AG08396 (cell line): Measurements from ENCODE around the gene RARRES2.

Experiments used
- DNase-seq: peaks from one replicate; pipeline ENCODE4 v3.0.0; 2012; ENCODE audit warnings: low spot score, mixed read lengths

The RARRES2 gene

DNA sequence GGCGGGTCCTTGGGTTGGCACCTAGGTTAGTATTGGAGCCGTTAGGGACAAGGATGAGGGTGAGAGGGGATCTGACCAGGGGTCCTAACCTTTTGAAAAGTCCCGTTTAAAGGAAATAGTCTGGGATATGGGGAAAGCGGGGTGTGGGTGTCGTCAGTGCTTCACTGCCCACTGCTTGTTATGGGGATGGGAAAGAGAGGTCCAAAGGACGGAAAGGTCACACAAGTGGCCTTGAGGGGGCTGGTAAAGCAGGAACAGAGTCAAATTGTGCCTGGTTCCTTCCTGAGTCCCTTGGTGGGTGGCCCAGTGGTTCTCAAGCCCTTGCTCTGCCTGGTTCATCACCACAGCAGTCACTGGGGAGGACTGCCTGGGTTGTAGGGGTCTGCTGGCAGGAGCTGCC is 35.1 kb upstream of the RARRES2 start:
- DNase-seq: no peak

DNA sequence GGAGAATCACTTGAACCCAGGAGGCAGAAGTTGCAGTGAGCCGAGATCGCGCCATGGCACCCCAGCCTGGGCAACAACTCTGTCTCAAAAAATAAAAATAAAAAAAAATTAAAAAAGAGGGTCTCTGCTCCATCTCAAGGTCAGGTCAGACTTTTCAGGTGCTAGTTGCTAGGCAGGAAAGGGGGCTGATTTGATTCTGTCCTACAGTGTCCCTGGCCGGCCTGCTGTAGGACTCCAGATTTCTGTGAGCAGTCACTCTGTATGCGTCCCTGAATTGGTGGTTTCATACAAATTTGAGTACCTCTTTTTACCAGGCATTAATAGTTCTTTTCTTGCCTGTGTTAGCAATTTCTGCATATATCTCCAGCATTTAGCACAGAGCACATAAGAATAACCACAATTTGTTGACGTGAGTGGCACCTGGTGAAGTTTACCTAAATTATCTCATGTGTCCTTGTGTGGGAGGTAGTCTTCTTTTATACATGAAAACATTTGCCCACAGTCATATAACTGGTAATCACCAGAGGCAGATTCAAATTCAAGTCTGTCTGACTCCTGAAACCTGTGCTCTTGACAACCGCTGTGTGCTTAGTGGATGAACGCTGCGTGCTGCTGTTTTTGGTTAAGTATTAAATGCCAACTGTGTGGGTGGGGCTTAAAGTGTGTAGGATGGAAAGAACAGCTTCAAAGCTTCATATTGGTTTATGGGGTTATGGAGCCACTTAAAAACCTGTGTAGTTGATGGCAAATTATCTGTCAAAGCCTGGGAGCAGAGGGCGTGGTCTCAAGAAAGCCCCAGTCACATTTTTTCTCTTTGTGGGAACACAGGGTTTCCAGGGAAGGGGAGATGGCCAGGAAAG is 34.5 kb upstream of the RARRES2 start:
- no peak for DNase-seq

- no peak for DNase-seq
These were observed 33.0 kb upstream of the RARRES2 start for GRCh38 chr7:150374472-150374871.

DNA sequence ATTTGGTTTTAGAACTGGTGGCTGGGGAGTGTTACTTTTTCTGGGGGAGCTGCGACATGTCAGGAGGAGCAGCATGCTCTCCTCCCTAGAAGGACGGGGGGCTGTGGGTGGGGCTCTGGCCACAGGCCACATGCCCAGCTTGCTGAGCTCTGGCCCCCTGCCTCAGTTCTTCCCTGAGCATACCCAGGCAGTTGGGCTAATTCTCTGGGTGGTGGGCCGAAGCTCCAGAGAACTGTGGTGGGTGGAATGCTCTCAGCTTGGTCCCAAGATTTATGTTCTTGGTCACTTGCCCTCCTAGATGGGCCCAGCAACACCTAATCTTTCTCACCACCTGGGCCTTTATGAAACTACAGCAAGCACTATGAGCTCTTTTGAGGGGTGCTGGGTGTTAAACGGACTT is 32.6 kb upstream of the RARRES2 start:
- DNase-seq: no peak

DNA sequence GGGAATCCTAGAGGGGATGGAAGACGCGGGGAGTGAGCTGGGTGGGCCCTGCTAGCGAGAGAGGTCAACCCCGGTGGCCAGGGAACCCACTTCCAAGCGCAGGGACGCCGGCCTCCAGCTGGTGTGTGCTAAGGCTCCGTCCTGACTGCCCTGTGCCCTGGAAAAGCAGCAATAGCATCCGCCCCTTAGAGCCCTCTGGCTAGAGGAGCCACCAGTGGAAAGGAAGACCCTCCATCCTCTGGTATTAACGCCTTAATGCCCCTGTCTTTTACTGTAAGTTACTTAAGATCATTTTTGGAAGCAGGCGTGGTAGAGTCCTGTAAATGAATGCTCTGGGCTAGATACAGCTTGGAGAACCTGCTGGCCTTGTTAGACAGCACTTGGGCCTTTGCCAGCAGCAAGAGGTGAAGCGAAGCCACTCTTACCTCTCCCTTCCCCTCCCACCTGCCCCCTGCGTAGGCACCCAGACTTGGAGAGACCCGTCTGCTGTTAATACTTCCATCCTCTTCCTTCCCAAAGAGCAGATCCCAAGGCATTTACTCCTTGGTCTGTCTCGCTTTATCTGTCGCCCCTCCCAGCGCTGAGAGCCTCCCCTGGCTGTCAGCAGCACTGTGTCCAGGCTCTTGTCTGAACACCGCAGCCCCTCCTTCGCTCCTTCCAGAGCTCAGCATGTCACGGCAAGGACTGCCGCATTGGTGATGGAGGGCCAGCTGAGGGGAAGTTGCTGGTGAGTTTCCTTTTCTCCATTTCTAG is 31.8 kb upstream of the RARRES2 start:
- DNase-seq: no peak

- DNase-seq: no peak
These were observed 31.0 kb upstream of the RARRES2 start for GRCh38 chr7:150372271-150373048.

GRCh38 chr7:150371996-150372270 is 30.5 kb upstream of the RARRES2 start:
- no peak for DNase-seq

GRCh38 chr7:150371131-150371995 is 29.9 kb upstream of the RARRES2 start:
- DNase-seq: no peak

GRCh38 chr7:150370612-150371071 is 29.2 kb upstream of the RARRES2 start:
- peak; percentile 90 for DNase-seq

GRCh38 chr7:150369748-150370501 is 28.5 kb upstream of the RARRES2 start:
- DNase-seq: peak; percentile 25

- peak; percentile 86 for DNase-seq
These were observed 27.7 kb upstream of the RARRES2 start for GRCh38 chr7:150368884-150369747.

DNA sequence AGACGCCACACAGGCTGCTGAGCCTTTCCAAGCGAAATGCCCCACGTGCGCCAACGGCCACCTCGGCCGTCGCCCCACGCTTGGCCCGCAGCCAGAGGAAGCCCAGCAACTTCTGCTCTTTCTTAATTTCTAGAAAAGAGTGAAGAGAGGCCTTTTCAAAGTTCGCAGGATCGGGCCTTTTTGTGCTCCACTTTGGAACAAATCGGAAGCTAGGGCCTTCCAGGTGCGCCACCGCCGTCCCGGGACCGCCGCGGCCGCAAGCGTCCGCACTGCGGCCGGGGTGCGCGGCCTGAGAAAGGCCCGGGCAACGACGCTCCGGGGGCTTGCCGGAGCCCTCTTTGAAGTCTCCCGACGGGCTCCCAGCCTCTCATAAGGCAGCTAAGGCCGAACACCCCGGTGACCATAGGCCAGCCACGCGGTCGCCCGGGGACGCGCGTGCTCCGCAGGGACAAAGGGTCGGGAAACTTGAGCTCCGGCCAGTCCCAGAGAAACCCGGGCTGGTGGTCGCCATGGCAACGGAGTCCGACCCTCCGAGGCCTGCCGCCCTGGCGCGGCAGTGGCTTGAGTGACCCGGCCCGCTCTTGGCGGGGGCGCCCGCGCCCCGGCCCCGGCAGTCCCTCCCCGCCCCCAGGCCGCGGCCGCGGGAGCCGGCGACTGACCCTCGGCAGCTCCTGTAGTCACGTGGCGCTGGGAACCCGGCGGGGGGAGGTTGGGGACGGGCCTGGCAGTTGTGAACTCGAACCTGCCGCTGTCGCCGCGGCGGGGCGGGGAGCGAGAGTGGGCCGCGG is 26.9 kb upstream of the RARRES2 start, which contains the start of gene REPIN1:
REPIN1 (plus strand) TSS at position 727 of the 788 bp plus-strand sequence. CDS start 890 bp downstream, outside the sequence.
- peak; percentile 93 for DNase-seq

DNA sequence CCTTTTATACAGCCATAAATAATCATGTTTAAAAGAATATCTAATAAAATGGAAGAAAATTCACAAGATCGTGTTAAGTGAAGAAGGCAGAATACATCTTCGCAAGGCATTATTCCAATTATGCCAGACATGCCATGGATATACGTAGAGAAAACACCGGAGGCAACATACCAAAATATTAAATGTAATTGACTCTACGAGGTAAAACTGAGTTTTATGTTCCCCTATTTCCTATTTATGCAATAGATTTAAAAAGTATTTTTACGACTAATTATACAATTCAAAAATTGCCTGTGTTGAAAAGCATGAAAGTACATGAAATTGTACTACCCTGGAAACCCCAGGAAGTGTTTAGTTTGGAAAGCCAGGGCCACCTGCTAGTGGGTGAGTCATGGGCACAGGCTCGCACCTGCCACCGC is 26.3 kb upstream of the RARRES2 start:
- no peak for DNase-seq

DNA sequence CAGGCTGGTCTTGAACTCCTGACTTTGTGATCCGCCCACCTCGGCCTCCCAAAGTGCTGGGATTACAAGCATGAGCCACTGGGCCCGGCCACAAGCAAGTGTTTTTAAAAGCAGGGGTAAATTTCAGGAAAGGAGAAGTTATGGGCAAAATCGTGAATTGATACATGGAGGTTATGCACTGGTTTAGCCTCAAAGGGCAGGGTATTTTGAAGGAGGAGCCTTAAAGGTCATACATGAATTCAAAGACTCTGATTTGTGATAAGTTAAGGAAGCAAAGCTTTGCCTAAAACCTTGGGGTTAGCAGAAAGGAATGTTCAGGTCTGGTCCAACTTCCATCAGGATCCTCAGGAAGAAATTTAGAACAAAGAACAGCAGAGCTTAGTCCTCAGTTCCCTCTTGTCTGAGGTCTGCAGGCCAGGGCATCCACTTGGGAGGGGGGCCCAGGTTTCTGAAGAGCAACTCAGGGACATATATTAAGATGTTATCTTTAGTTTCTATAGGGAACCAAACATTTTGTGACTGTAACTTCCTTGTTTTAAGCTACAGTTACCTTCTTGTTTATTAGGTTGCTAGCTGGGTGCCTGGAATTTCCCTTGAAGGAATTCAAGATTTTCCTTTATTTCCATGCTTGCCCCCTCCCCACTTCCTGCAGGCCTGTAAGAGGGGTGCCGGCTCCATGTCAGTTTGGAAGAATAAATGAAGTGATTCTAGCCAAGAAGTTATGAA is 24.4 kb upstream of the RARRES2 start:
- DNase-seq: no peak

DNA sequence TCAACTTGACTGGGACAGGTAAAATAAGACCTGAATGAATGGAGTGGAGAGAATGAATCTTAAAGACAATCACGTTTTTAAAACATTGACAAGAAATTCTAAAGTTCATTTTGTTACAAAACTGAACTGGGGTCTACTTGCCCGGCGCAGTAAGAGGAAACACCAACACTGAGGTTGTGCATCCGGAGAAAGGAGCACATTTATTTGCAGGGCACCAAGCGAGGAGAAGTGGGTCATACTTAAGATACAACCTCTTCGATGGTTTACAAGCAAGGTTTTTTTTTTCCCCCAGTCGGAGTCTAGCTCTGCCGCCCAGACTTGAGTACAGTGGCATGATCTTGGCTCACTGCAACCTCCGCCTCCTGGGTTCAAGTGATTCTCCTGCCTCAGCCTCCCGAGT is 23.8 kb upstream of the RARRES2 start:
- no peak for DNase-seq

DNA sequence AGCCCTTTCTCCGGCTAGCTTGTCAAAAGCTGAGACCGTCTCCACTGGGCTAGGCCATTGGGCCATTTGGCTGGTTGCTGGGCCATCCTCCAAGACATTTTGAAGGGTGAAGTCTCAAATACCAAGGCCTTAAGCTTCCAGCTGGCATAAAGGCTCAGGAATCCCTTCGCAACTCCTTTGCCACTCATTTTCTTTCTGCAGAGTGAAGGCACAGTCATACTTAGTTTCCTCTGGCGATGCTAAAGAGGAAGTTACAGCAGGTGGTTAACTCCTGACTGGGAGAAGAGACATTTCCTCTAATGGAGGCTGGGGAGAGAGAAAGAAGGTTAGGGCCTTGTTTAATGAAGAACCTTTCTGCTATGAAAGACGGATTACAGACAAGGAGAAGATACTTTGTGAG is 22.4 kb upstream of the RARRES2 start:
- no peak for DNase-seq

GRCh38 chr7:150363370-150363769 is 21.9 kb upstream of the RARRES2 start:
- no peak for DNase-seq
